B cell (primary cell): Measurements from ENCODE around the gene METTL5. TPM values are rescaled to one million over a fixed set of nuclear protein-coding genes. Genes with fewer than 3 reads are reported as not detected.
"Not testable (repeated sequence)": the region's sequence is repeated elsewhere in the genome, so short reads cannot be mapped to it uniquely, and the experiment has no call there.

Source experiments
- ATAC-seq: fragments of 200-7000 bp; cut with Tn5 transposase; one replicate; pipeline ENCODE4 v1.10.0; 2021; ENCODE audit warnings: low read depth, mild to moderate bottlenecking, moderate number of reproducible peaks, moderate library complexity
- CTCF ChIA-PET: fragments of 350-600 bp; sonication (Branson Sonifier 250); formaldehyde crosslinking; loops from one replicate; lab custom pipeline; 2021; ENCODE audit warnings: antibody characterized with exemption, inconsistent platforms; lab: Charles Lee
- POLR2A ChIA-PET: fragments of 350-600 bp; sonication (Branson Sonifier 250); formaldehyde crosslinking; loops from one replicate; lab custom pipeline; 2021; ENCODE audit warnings: antibody characterized with exemption; lab: Charles Lee
- DNase-seq: peaks from one replicate; pipeline ENCODE4 v3.0.0; 2013
- H2AFZ ChIP-seq: 2 replicates; pipeline ENCODE4 v1.6.1; 2012; ENCODE audit warnings: mild to moderate bottlenecking, low read depth, low read length; ENCODE audit not compliant: insufficient read depth, poor library complexity, severe bottlenecking
- H3K27ac ChIP-seq, 2 donors: 1 replicate in 1 of 2; 2 replicates in 1 of 2; pipeline ENCODE4 v1.5.1; 2012 to 2013; ENCODE audit warnings: low read length in 2 of 2, mild to moderate bottlenecking in 2 of 2, moderate library complexity in 1 of 2
- H3K27me3 ChIP-seq, 4 experiments: fragments of 200-600 bp in 1 of 4; sonication (generic) in 1 of 4; replicated peaks in 1 of 4; 1 replicate in 2 of 4; 2 replicates in 2 of 4; pipeline versions ENCODE4 v1.6.1 to v1.7.0; 2013 to 2016; ENCODE audit warnings: low read length in 3 of 4, mild to moderate bottlenecking in 2 of 4, mixed read lengths in 1 of 4, moderate library complexity in 1 of 4; ENCODE audit not compliant: insufficient read depth in 4 of 4, control insufficient read depth in 3 of 4; ENCODE audit errors: control extremely low read depth in 1 of 4
- H3K36me3 ChIP-seq, 2 experiments: replicated peaks in 1 of 2; 1 replicate in 1 of 2; 2 replicates in 1 of 2; pipeline versions ENCODE4 v1.6.1 to v1.7.1; 2013; ENCODE audit warnings: low read length in 1 of 2; ENCODE audit not compliant: insufficient read depth in 2 of 2, control insufficient read depth in 1 of 2; ENCODE audit errors: control extremely low read depth in 1 of 2, extremely low read depth in 1 of 2
- H3K4me1 ChIP-seq, 2 donors: fragments of 200-600 bp in 1 of 2; sonication (generic) in 1 of 2; 1 replicate in 1 of 2; 2 replicates in 1 of 2; pipeline versions ENCODE4 v1.5.1 to v1.6.1; 2013 to 2017; ENCODE audit warnings: low read length in 2 of 2; ENCODE audit not compliant: control insufficient read depth in 2 of 2, insufficient read depth in 2 of 2
- H3K4me2 ChIP-seq: replicated peaks from 2 replicates; pipeline ENCODE3; 2012; ENCODE audit warnings: mild to moderate bottlenecking, low read depth, low read length; ENCODE audit not compliant: poor library complexity, severe bottlenecking
- H3K4me3 ChIP-seq, 5 experiments: fragments of 200-600 bp in 1 of 5; sonication (generic) in 1 of 5; 1 replicate in 3 of 5; 2 replicates in 2 of 5; pipeline versions ENCODE4 v1.5.1 to v1.7.0; 2011 to 2016; ENCODE audit warnings: low read length in 4 of 5, mild to moderate bottlenecking in 4 of 5, low read depth in 2 of 5, control low read depth in 1 of 5, moderate library complexity in 1 of 5; ENCODE audit not compliant: insufficient read depth in 1 of 5; ENCODE audit errors: control extremely low read depth in 1 of 5, extremely low read depth in 1 of 5
- H3K79me2 ChIP-seq: fragments of 200-600 bp; sonication (generic); one replicate; pipeline ENCODE4 v1.6.0; 2016; ENCODE audit warnings: low read length; ENCODE audit not compliant: control insufficient read depth, insufficient read depth
- H3K9ac ChIP-seq: fragments of 200-600 bp; sonication (generic); 2 replicates; pipeline ENCODE4 v1.6.1; 2017; ENCODE audit warnings: mild to moderate bottlenecking, low read length, moderate library complexity
- H3K9me3 ChIP-seq, 3 donors: one replicate each; pipeline versions ENCODE4 v1.6.1 to v1.7.1; 2013; ENCODE audit warnings: low read length in 2 of 3; ENCODE audit not compliant: control insufficient read depth in 2 of 3, insufficient read depth in 1 of 3; ENCODE audit errors: control extremely low read depth in 1 of 3
- H4K20me1 ChIP-seq: 2 replicates; pipeline ENCODE4 v1.6.0; 2012; ENCODE audit warnings: mild to moderate bottlenecking, low read length; ENCODE audit not compliant: insufficient read depth, control insufficient read depth, poor library complexity, severe bottlenecking
- H3K27ac Mint-ChIP-seq: one replicate; pipeline ENCODE4 v1.8.0; 2021; ENCODE audit warnings: mixed read lengths
- H3K27me3 Mint-ChIP-seq: one replicate; pipeline ENCODE4 v1.8.0; 2021; ENCODE audit warnings: mixed read lengths
- H3K4me1 Mint-ChIP-seq: one replicate; pipeline ENCODE4 v1.8.0; 2021; ENCODE audit warnings: mixed read lengths
- H3K4me3 Mint-ChIP-seq: one replicate; pipeline ENCODE4 v1.8.0; 2021; ENCODE audit warnings: mixed read lengths
- H3K9me3 Mint-ChIP-seq: one replicate; pipeline ENCODE4 v1.8.0; 2022; ENCODE audit warnings: mixed read lengths; ENCODE audit not compliant: insufficient read depth
- CTCF ChIP-seq: fragments of 200-600 bp; IDR thresholded peaks from one replicate; pipeline ENCODE4 v1.8.0; 2022; ENCODE audit warnings: antibody characterized with exemption, mild to moderate bottlenecking
- EZH2 ChIP-seq: IDR thresholded peaks from 2 replicates; pipeline ENCODE4 v1.6.1; 2012; ENCODE audit warnings: borderline replicate concordance, low read depth, mild to moderate bottlenecking, moderate library complexity, low read length; ENCODE audit not compliant: insufficient read depth, poor library complexity, severe bottlenecking
- WGBS: methylation state at CpG from one replicate; pipeline ENCODE4 v1.1.5; 2013; ENCODE audit warnings: missing lambda C conversion rate; ENCODE audit not compliant: insufficient coverage; 5-methylcytosine and 5-hydroxymethylcytosine counted together
- intact Hi-C: fragments of 100-400 bp; cut with micrococcal nuclease; formaldehyde crosslinking; loops from one replicate; pipeline ENCODE4 v1.10.0; 2022
- polyA plus RNA-seq: library from polyadenylated mRNA; depleted of rRNA; stranded (reverse); fragments of >200 nt; gene quantifications from 2 replicates; pipeline ENCODE4 v1.2.3, GENCODE V29; 2012
- total RNA-seq, 2 donors: library from RNA; stranded (reverse); fragments of 120-200 nt in 1 of 2; gene quantifications; 1 replicate in 1 of 2; 2 replicates in 1 of 2; pipeline versions ENCODE4 v1.2.3 to v1.2.4, GENCODE V29; 2013 to 2022

The METTL5 gene
- total and polyA plus RNA-seq, 2 donors (not counting 1 experiment from before 2014, with no cell fraction given) = 12.7 to 36.4 TPM

GRCh38 chr2:169871994-169872393, 47.3 kb upstream of the METTL5 start:
- CTCF ChIA-PET = no interaction called here
- POLR2A ChIA-PET = no interaction called here
- Histone ChIP-seq H3K79me2 (peaks cover 7% of the 10 kb centered on the region), H3K27ac (no peak overlapping the region), H3K27me3 (no peaks in the 10 kb centered on the region), H3K4me1 (no peaks in the 10 kb centered on the region), H3K4me2 (no peak overlapping the region), H3K9me3 (no peaks in the 10 kb centered on the region), H3K36me3 (peaks cover 0 to 7% of the 10 kb centered on the region in 2 experiments), H2AFZ (no peak overlapping the region), H4K20me1 (peaks cover 5% of the 10 kb centered on the region), H3K9ac (no peak overlapping the region), H3K4me3 (no peak overlapping the region)
- Mint-ChIP-seq H3K4me1 (peaks cover 2% of the 10 kb centered on the region), H3K9me3 (no peaks in the 10 kb centered on the region), H3K27me3 (no peaks in the 10 kb centered on the region), H3K27ac (no peak overlapping the region), H3K4me3 (no peak overlapping the region)
- DNase-seq (no peak), ATAC-seq (no peak)
- intact Hi-C loops = no loop called here
- no peak for TF ChIP-seq CTCF
- no peak for TF ChIP-seq EZH2
- no CpG with 5 or more reads among the region's 1 CpG for WGBS

- H3K4me3 Mint-ChIP-seq, H4K20me1 ChIP-seq, H3K4me2 ChIP-seq, CTCF ChIA-PET, H3K9me3 ChIP-seq, H3K4me1 Mint-ChIP-seq, POLR2A ChIA-PET, intact Hi-C loops, H3K4me1 ChIP-seq, H3K36me3 ChIP-seq, H3K27me3 ChIP-seq, H3K4me3 ChIP-seq, H3K27me3 Mint-ChIP-seq, H3K27ac Mint-ChIP-seq, H2AFZ ChIP-seq, H3K27ac ChIP-seq, DNase-seq, ATAC-seq, H3K9me3 Mint-ChIP-seq, H3K9ac ChIP-seq: not testable (repeated sequence)
- peaks cover 10% of the 10 kb centered on the region for H3K79me2 ChIP-seq
- no CpG with 5 or more reads among the region's 9 CpGs for WGBS
These were observed 46.7 kb upstream of the METTL5 start for GRCh38 chr2:169871369-169871768.
